GDM1 (cell line): ENCODE results near the gene ADAM10.

Experiments used
- DNase-seq: peaks from one replicate; lab custom pipeline; 2025; lab: John Stamatoyannopoulos, UW

The ADAM10 gene

GRCh38 chr15:58715266-58715917, 34.1 kb downstream of the ADAM10 start:
- DNase-seq, result no peak

GRCh38 chr15:58710701-58711100, 38.8 kb downstream of the ADAM10 start:
- DNase-seq, result no peak

GRCh38 chr15:58707397-58707796, 42.1 kb downstream of the ADAM10 start:
- DNase-seq, result no peak

GRCh38 chr15:58705105-58705504, 44.4 kb downstream of the ADAM10 start:
- DNase-seq, result no peak

DNA sequence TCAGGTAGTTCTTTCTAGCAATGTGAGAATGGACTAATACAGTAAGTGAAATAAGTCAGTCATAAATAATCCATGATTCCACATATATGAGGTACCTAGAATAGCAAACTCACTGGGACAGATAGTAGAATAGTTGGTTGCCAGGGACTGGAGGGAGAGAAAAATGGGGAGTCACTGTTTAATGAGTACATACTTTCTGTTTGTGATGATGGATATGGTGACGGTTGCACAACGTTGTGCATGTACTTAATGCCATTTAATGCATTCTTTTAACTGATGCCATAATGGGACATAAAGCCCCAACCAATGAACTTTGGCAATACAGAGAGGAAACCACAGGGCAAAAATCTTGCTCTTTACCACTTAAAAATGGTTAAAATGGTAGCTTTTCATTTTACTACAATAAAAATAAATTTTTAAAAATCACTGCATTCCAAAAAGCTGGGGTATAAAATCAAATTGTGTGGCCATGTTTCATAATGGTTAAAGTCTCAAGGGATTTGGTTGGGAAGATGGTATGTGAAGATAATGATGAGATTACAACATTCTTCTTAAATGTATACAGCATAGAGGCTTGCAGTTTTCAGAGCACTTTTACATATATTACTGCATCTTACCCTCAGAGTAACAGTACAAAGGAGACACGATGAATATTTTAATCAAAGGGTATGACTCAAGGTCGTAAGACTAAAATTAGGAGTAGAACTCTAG, 45.2 kb downstream of the ADAM10 start:
- no peak for DNase-seq

DNA sequence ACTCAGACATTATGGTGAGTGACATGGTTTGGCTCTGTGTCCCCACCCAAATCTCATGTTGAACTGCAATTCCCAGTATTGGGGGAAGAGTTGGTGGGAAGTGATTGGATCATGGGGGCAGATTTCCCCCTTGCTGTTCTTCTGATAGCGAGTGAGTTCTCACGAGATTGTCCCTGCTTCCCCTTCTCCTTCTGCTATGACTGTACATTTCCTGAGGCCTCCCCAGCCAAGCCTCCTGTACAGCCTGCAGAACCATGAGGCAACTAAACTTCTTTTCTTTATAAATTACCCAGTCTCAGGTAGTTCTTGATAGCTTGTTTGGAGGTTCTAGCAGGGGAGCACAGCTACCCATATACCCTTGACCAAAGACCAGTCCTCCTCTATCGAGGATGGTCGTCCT, 45.9 kb downstream of the ADAM10 start:
- no peak for DNase-seq

DNA sequence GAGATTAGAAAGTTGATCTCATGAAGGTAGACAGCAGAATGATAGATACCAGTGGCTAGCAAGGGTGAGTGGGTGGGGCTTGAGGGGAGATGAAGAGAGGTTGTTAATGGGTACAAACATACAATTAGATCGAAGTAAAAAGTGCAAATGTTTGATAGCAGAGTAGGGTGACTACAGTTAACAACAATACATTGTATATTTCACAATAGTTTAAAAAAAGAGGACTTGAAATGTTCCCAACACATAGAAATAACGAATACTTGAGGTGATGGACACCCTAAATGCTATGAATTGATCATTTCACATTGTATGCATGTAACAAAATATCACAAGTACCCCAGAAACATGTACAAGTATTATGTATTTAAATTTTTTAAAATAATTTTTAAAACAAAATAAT, 47.3 kb downstream of the ADAM10 start:
- DNase-seq, result no peak

DNA sequence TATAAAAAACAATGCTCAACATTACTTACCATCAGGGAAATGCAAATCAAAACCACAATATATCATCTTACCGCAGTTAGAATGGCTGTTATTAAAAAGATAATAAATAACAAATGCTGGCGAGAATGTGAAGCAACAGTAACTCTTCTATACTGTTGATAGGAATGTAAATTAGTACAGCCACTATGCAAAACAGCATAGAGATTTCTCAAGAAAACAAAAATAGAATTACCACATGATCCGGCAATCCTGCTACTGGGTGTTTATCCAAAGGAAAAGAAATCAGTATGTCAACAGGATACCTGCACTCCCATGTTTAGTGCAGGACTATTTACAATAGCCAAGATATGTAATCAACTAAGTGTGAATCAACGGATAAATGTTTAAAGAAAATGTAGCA, 48.1 kb downstream of the ADAM10 start:
- DNase-seq, result no peak

- no peak for DNase-seq
Measured at GRCh38 chr15:58699769-58700168, 49.7 kb downstream of the ADAM10 start.

DNA sequence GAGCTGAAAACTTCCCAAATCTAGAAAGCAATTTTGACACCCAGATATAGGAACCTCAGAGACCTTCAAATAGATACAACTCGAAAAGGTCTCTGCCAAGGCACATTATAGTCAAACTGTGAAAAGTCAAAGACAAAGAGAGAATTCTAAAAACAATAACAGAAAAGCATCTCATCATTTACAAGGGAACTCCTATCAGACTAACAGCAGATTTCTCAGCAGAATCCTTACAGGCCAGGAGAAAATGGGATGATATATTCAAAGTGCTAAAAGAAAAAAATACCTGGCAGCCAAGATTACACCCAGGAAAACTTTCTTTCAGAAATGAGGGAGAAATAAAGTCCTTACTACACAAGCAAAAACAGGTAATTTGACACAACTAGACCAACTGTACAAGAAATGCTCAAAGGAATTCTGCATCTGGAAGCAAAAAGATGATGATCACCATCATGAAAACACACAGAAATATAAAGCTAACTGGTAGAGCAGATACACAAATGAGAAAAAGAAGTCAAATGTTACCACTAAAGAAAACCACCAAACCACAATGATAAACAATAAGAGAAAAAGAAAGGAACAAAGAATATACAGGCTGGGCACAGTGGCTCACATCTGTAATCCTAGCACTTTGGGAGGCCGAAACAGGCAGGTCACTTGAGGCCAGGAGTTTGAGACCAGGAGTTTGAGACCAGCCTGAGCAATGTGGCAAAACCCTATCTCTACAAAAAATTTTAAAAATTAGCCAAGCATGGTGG, 50.4 kb downstream of the ADAM10 start:
- no peak for DNase-seq

DNA sequence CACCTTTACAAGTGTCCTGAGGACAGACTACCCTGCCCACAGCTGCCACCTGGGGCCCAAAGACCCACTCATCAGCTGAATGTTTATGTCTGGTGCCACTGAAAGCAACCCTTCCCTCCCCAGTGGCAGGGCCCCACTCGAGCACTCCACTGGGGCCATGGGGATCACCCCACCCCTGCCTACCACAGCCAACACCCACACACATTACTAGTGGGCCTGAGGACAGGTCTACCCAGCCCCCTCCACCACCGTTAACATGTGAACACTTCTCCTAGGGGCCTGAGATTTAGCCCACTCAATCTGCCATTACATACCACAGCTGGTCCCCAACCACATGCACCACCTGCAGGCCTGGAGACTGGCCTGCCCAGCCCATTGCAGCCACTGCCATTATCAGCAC, 52.3 kb downstream of the ADAM10 start:
- no peak for DNase-seq

DNA sequence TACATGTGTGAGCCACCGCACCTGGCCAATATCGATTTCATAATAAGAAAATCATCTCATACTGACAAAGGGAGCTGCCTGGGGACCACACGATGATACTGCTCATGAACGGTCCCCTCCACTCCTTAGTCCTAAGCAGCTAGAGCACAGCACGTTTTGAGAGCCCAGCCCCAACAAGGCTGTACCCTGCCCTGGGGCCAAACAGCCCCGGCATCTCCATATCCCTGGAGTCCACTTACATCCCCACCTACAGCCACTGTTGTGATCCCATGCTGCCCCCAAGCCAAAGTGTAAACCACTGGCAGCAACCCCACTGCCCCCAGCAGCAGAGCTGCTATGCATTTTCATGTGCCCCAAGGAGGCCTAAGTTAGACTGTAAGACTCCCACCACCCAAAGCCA, 52.8 kb downstream of the ADAM10 start:
- DNase-seq, result no peak

GRCh38 chr15:58694641-58695398, 54.7 kb downstream of the ADAM10 start:
- no peak for DNase-seq

- no peak for DNase-seq
Measured at GRCh38 chr15:58690703-58691102, 58.8 kb downstream of the ADAM10 start.

GRCh38 chr15:58689646-58690045, 59.9 kb downstream of the ADAM10 start:
- no peak for DNase-seq

GRCh38 chr15:58686286-58686685, 63.2 kb downstream of the ADAM10 start:
- DNase-seq, result no peak

- DNase-seq, result no peak
Measured at GRCh38 chr15:58684751-58685150, 64.8 kb downstream of the ADAM10 start.

- DNase-seq, result no peak
Measured at GRCh38 chr15:58684036-58684710, 65.3 kb downstream of the ADAM10 start.

DNA sequence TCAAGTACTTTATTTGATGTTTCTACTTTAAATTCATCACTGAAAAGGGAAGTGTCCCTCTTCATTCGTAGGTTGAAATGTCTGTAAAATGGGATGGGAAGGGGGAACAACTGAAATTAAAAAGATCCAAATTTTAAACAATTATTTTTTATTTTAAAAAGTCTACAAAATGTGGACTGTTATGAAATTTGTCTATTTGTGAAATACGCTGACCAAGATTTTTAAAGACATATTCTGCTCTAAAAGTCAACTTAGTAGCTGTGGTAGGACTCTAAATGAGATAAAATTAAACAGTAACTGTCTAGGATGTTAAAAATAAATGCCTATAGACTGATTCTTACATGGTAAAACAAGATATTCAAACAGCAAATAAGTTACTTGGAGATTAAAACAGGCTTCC, 67.3 kb downstream of the ADAM10 start:
- DNase-seq, result no peak

GRCh38 chr15:58678683-58679082, 70.8 kb downstream of the ADAM10 start:
- no peak for DNase-seq

GRCh38 chr15:58677426-58677825, 72.1 kb downstream of the ADAM10 start:
- no peak for DNase-seq

DNA sequence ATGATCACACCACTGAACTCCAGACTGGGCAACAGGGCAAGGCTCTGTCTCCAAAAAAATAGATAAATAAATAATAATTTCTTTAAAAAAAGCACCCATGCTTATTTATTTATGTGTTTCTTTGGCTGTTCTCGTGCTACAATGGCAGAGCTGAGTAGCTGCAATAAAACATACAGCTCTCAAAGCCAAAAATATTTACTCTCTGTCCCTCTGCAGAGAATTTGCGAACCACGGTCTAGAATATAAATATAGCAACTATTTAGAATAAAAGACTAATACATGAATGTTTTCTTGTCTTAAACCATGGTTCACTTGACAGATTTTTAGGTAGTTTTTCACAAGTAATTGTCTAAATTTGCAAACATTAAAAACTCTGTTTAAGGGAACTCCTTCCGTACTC, 72.7 kb downstream of the ADAM10 start:
- no peak for DNase-seq
